Lower lobe of right lung (tissue), 2 donors: ENCODE results near the gene ASIC3. TPM values are rescaled to one million over a fixed set of nuclear protein-coding genes. Genes with fewer than 3 reads are reported as not detected.
A peak's percentile ranks its signal among the peaks of the same experiment; 100 is the strongest.
"Not testable (repeated sequence)": the region's sequence is repeated elsewhere in the genome, so short reads cannot be mapped to it uniquely, and the experiment has no call there.

ENCODE experiments used
- ATAC-seq, 2 donors: fragments of 200-7000 bp; cut with Tn5 transposase; one replicate each; pipeline ENCODE4 v1.9.1; 2020 to 2022; ENCODE audit warnings: mild to moderate bottlenecking in 2 of 2, moderate library complexity in 2 of 2
- DNase-seq: peaks from one replicate; pipeline ENCODE4 v3.0.0-alpha.2; 2020
- H3K27ac ChIP-seq: fragments of 200-600 bp; one replicate; pipeline ENCODE4 v1.8.0; 2022
- H3K27me3 ChIP-seq: fragments of 200-600 bp; one replicate; pipeline ENCODE4 v1.8.0; 2022; ENCODE audit warnings: low read depth
- H3K36me3 ChIP-seq: fragments of 200-600 bp; one replicate; pipeline ENCODE4 v1.8.0; 2022; ENCODE audit warnings: mild to moderate bottlenecking
- H3K4me1 ChIP-seq: fragments of 200-600 bp; one replicate; pipeline ENCODE4 v1.8.0; 2022
- H3K4me3 ChIP-seq: fragments of 200-600 bp; one replicate; pipeline ENCODE4 v1.8.0; 2022; ENCODE audit warnings: mild to moderate bottlenecking
- H3K9me3 ChIP-seq: fragments of 200-600 bp; one replicate; pipeline ENCODE4 v1.8.0; 2022
- intact Hi-C: fragments of 100-400 bp; cut with DNase I; formaldehyde crosslinking; loops from one replicate; pipeline ENCODE4 v1.11.0; 2022
- total RNA-seq: library from RNA; stranded (reverse); fragmentation: NEBNext Ultra II Directional; extraction: Animal tissue kit (Norgen Biotek cat#: 25700); gene quantifications from one replicate; pipeline ENCODE4 v1.2.1, GENCODE V29; 2021
- TF ChIP-seq, protein P1 (sequence below): fragments of 200-600 bp; IDR thresholded peaks from one replicate; pipeline ENCODE4 v1.8.0; 2022; ENCODE audit warnings: antibody characterized with exemption, mild to moderate bottlenecking
- donor health status: DM: no; HTN: yes; CAD: no; lungs with severe emphysema.

The ASIC3 gene
- total RNA-seq, 1 donor from 2014 or later, result 3.7 TPM

DNA sequence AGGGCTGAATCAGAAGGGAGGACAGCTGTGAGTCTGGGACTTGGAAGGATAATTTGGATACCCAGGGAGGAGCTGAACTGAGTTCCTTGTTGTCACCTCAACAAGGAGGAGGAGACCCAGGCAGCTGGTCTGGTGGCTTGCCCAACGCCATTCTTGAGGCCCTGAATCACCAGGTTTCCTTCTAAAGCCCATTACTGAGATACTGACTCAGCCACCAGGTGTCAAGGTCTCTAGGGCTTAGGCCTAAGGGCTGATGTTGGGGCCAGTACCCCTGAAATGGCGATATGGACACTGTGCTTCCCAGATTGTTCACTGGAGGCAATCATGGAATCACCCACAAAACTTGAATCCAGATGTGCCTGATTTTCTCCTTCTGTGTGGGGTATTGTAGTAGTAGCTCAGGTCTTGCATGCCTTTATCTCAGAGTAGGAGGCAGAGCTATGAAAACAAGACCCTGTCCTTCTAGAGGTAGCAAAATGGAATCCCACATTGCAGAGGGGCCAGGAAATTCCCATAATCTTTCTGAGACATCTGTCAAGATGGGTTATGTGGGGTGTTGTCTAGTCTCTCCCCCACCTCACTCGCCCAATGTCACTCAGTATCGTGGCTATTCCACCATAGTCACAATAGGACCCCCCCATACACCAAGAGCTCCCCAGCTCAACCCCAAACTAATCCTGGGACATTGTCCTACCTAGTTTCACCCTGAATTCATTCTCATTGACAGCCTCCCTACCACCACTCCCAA, 22.2 kb upstream of the ASIC3 start:
- no peak overlapping the region for H3K4me3 ChIP-seq
- TF ChIP-seq, protein P1, sequence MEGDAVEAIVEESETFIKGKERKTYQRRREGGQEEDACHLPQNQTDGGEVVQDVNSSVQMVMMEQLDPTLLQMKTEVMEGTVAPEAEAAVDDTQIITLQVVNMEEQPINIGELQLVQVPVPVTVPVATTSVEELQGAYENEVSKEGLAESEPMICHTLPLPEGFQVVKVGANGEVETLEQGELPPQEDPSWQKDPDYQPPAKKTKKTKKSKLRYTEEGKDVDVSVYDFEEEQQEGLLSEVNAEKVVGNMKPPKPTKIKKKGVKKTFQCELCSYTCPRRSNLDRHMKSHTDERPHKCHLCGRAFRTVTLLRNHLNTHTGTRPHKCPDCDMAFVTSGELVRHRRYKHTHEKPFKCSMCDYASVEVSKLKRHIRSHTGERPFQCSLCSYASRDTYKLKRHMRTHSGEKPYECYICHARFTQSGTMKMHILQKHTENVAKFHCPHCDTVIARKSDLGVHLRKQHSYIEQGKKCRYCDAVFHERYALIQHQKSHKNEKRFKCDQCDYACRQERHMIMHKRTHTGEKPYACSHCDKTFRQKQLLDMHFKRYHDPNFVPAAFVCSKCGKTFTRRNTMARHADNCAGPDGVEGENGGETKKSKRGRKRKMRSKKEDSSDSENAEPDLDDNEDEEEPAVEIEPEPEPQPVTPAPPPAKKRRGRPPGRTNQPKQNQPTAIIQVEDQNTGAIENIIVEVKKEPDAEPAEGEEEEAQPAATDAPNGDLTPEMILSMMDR, result no peak
- peaks cover 2% of the 10 kb centered on the region for H3K36me3 ChIP-seq
- ATAC-seq (no peak), DNase-seq (no peak)
- H3K9me3 ChIP-seq, result no peaks in the 10 kb centered on the region
- peaks cover 19% of the 10 kb centered on the region for H3K4me1 ChIP-seq
- H3K27ac ChIP-seq, result no peak overlapping the region
- intact Hi-C loops, result no loop called here
- H3K27me3 ChIP-seq, result no peaks in the 10 kb centered on the region

- H3K27me3 ChIP-seq, DNase-seq, H3K9me3 ChIP-seq, intact Hi-C loops, ATAC-seq: not testable (repeated sequence)
- Histone ChIP-seq H3K4me1 (peaks cover 19% of the 10 kb centered on the region), H3K27ac (peak overlapping the region; percentile 87), H3K36me3 (peaks cover 10% of the 10 kb centered on the region), H3K4me3 (peak overlapping the region; percentile 84)
These were observed 21.3 kb upstream of the ASIC3 start for GRCh38 chr7:151026771-151027727.

GRCh38 chr7:151027728-151028130, 20.6 kb upstream of the ASIC3 start:
- DNase-seq, intact Hi-C loops, H3K9me3 ChIP-seq, H3K27me3 ChIP-seq: not testable (repeated sequence)
- Histone ChIP-seq H3K27ac (peak overlapping the region; percentile 87), H3K4me1 (peaks cover 19% of the 10 kb centered on the region), H3K4me3 (peak overlapping the region; percentile 84), H3K36me3 (peaks cover 16% of the 10 kb centered on the region)
- peak in 1 of 2 donors; percentile 35 for ATAC-seq

DNA sequence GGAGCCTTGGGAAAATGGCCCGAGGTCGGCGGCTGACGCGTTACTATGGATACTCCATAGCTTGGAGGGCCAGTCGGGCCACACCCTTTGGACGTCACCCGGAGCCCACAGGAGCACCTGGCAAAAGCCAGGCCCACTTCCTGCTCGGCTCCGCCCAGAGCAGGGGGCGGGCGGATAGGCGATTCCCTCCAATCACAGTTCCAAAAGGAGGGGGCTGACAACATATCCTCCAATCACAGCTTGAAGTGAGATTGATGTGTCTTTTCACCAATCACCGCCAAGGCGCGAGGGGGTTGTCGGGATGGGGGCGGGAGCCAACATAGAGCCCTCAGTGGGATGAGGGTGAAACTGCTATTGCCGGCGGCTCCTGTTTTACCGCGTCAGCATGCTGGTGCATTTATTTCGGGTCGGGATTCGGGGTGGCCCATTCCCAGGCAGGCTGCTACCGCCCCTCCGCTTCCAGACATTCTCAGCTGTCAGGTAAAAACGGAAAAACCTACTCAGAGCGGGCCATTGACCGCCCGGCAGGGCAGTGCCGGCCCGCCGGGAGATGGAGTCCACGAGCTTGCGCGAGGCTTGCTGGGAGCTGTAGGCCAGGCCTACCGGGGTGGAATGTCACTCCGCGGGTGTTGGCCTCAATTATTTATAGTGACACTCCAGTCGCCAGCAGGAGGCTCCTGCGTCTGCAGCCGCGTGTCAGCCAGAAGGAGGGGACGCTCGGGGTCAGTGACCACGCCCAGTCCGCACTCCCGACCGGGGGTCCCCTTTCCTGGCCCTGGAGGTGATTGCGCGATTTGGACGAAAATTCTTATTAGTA, 20.0 kb upstream of the ASIC3 start, which contains the start of gene ABCB8:
Gene ABCB8 (plus strand): TSS at position 320 of the 817 bp plus-strand sequence. CDS start 66 bp downstream, at position 386.
- ATAC-seq, result peak; percentile 97 to 98
- intact Hi-C loops, result no loop called here

DNA sequence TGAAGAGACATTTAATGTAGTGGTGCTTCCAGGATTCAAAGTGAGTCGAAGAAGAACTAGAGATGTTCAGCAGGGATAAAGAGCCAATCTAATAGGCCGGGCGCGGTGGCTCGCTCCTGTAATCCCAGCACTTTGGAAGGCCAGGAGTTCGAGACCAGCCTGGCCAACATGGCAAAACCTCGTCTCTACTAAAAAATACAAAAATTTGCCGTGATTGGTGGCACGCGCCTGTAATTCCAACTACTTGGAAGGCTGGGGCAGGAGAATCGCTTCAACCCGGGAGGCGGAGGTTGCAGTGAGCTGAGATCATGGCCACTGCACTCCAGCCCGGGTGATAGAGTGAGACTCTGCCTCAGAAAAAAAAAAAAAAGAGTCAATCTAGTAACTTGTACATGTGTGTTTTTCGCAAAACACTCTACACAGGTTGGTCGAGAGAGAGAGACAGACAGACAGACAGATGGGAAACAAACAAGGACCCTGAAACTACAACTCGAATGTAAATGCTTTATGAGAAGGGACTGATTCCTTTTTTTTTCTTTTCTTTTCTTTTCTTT, 19.3 kb upstream of the ASIC3 start:
- H3K27me3 ChIP-seq, result no peaks in the 10 kb centered on the region
- H3K9me3 ChIP-seq, result no peaks in the 10 kb centered on the region
- ATAC-seq, result no peak
- TF ChIP-seq, protein P1, result no peak
- H3K4me1 ChIP-seq, result peaks cover 19% of the 10 kb centered on the region
- H3K36me3 ChIP-seq, result peaks cover 16% of the 10 kb centered on the region
- peak overlapping the region; percentile 84 for H3K4me3 ChIP-seq
- H3K27ac ChIP-seq, result peak overlapping the region; percentile 87
- intact Hi-C loops, result no loop called here
- no peak for DNase-seq

More for the DNA sequence above, 20.0 kb upstream of the ASIC3 start, which contains the start of gene ABCB8:
- no peaks in the 10 kb centered on the region for H3K9me3 ChIP-seq
- peak; percentile 98 for DNase-seq
- no peaks in the 10 kb centered on the region for H3K27me3 ChIP-seq
- H3K36me3 ChIP-seq, result peaks cover 16% of the 10 kb centered on the region
- peak within 1 kb of the TSS; percentile 87 for H3K27ac ChIP-seq
- H3K4me3 ChIP-seq, result peak within 1 kb of the TSS; percentile 84
- peaks cover 19% of the 10 kb centered on the region for H3K4me1 ChIP-seq
- TF ChIP-seq, protein P1, result peak; percentile 58
